Liver (tissue), 9 donors: ENCODE results near the gene SAMSN1. TPM values are rescaled to one million over a fixed set of nuclear protein-coding genes. Genes with fewer than 3 reads are reported as not detected.
"Not testable (repeated sequence)": the region's sequence is repeated elsewhere in the genome, so short reads cannot be mapped to it uniquely, and the experiment has no call there.

ENCODE experiments used
- DNase-seq: peaks from one replicate; pipeline ENCODE4 v3.0.0-alpha.2; 2017; ENCODE audit warnings: low spot score
- H3K27ac ChIP-seq, 2 donors: one replicate each; pipeline ENCODE4 v1.7.0; 2013; ENCODE audit warnings: inconsistent platforms in 2 of 2, low read length in 2 of 2, control low read depth in 1 of 2, low read depth in 1 of 2, mild to moderate bottlenecking in 1 of 2
- H3K27me3 ChIP-seq, 4 donors: one replicate each; pipeline versions ENCODE4 v1.6.1 to v1.7.0; 2013; ENCODE audit warnings: low read length in 3 of 4, inconsistent platforms in 1 of 4, mild to moderate bottlenecking in 1 of 4, moderate library complexity in 1 of 4; ENCODE audit not compliant: control insufficient read depth in 4 of 4, insufficient read depth in 4 of 4
- H3K36me3 ChIP-seq, 4 donors: one replicate each; pipeline versions ENCODE4 v1.6.1 to v1.7.0; 2013; ENCODE audit warnings: low read length in 3 of 4, mild to moderate bottlenecking in 3 of 4, low read depth in 1 of 4, moderate library complexity in 1 of 4; ENCODE audit not compliant: control insufficient read depth in 4 of 4, insufficient read depth in 3 of 4
- H3K4me1 ChIP-seq, 4 donors: one replicate each; pipeline versions ENCODE4 v1.6.1 to v1.7.0; 2013; ENCODE audit warnings: low read length in 3 of 4, mild to moderate bottlenecking in 3 of 4, moderate library complexity in 1 of 4; ENCODE audit not compliant: control insufficient read depth in 4 of 4, insufficient read depth in 4 of 4
- H3K4me3 ChIP-seq, 3 donors: one replicate each; pipeline versions ENCODE4 v1.6.1 to v1.7.0; 2013; ENCODE audit warnings: low read length in 3 of 3, control low read depth in 1 of 3, low read depth in 1 of 3, mild to moderate bottlenecking in 1 of 3
- H3K9ac ChIP-seq, 2 donors: one replicate each; pipeline ENCODE4 v1.7.0; 2013; ENCODE audit warnings: low read length in 2 of 2, mild to moderate bottlenecking in 2 of 2, moderate library complexity in 2 of 2, control low read depth in 1 of 2, low read depth in 1 of 2
- H3K9me3 ChIP-seq, 4 donors: one replicate each; pipeline versions ENCODE4 v1.6.1 to v1.7.0; 2013; ENCODE audit warnings: low read length in 3 of 4; ENCODE audit not compliant: control insufficient read depth in 4 of 4
- CTCF ChIP-seq: fragments of 150-350 bp; IDR thresholded peaks from 2 replicates; pipeline ENCODE4 v1.5.1; 2017; ENCODE audit warnings: improper control_type of control experiment, low read depth, low read length; ENCODE audit not compliant: missing input control
- FOXA2 ChIP-seq: IDR thresholded peaks from 2 replicates; pipeline ENCODE4 v1.6.1; 2016; ENCODE audit warnings: antibody characterized with exemption
- GABPA ChIP-seq, 2 donors: IDR thresholded peaks in 1 of 2; conservative IDR thresholded peaks in 1 of 2; 2 replicates each; pipeline ENCODE4 v1.6.1; 2016; ENCODE audit warnings: antibody characterized with exemption in 2 of 2, mild to moderate bottlenecking in 1 of 2, moderate library complexity in 1 of 2
- REST ChIP-seq: IDR thresholded peaks from 2 replicates; pipeline ENCODE4 v1.6.1; 2016; ENCODE audit warnings: antibody characterized with exemption, mild to moderate bottlenecking
- RXRA ChIP-seq, 2 donors: IDR thresholded peaks; 2 replicates each; pipeline ENCODE4 v1.6.1; 2017 to 2018; ENCODE audit warnings: antibody characterized with exemption in 2 of 2, mild to moderate bottlenecking in 1 of 2
- TAF1 ChIP-seq: conservative IDR thresholded peaks from 2 replicates; pipeline ENCODE4 v1.6.1; 2016; ENCODE audit warnings: antibody characterized with exemption, mild to moderate bottlenecking
- YY1 ChIP-seq: IDR thresholded peaks from 2 replicates; pipeline ENCODE4 v1.6.1; 2016; ENCODE audit warnings: antibody characterized with exemption, mild to moderate bottlenecking
- WGBS: extraction: QIAGEN DNeasy Blood & Tissue Kit; methylation state at CpG from one replicate; pipeline ENCODE4 v1.1.7; 2013; 5-methylcytosine and 5-hydroxymethylcytosine counted together
- polyA plus RNA-seq, 2 donors: library from polyadenylated mRNA; stranded (reverse) in 1 of 2; unstranded in 1 of 2; fragments of 200-250 nt in 1 of 2; fragments of >200 nt in 1 of 2; fragmentation: Nextera tagmentation in 1 of 2; extraction: Ambion mirVana in 1 of 2; gene quantifications; one replicate each; pipeline versions ENCODE4 v1.2.1 to v1.2.3, GENCODE V29; 2013 to 2015
- total RNA-seq, 2 donors: library from RNA; depleted of rRNA; stranded (reverse); fragments of >200 nt; gene quantifications; one replicate each; pipeline ENCODE4 v1.2.3, GENCODE V29; 2014
- TF ChIP-seq, protein P1 (sequence below): IDR thresholded peaks from 2 replicates; pipeline ENCODE4 v1.6.1; 2016; ENCODE audit warnings: antibody characterized with exemption
- TF ChIP-seq, protein P2 (sequence below): IDR thresholded peaks from 2 replicates; pipeline ENCODE4 v1.6.1; 2016; ENCODE audit warnings: antibody characterized with exemption
- donor health status: healthy.
- donor health status: healthy.
- donor health status: healthy.
- donor health status: healthy.
- donor health status: healthy.

Gene SAMSN1
- total and polyA plus RNA-seq, 4 donors = 2.2 to 9.0 (median 3.4) TPM

DNA sequence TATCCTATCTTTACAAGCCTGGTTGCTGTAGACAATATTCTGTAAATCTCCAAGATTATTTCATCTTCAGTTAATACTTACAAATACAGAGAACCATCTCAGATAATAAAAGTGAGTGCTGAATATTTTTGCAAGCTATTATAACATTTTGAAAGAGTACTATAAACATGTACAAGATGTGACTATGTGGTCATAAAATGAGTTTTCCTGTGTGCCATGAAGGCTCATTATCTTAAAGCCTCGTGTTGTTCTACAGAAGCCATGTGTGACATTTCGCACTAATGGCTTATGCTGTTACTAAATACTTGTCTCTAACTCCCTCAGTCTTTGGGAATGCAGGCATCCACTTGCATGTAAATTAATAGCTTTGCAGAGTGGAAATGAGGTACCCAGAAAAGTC is 48.3 kb downstream of the SAMSN1 start:
- no peaks in the 10 kb centered on the region for H3K4me1 ChIP-seq
- no peak overlapping the region for H3K4me3 ChIP-seq
- no peaks in the 10 kb centered on the region for H3K27me3 ChIP-seq
- H3K27ac ChIP-seq = no peak overlapping the region
- H3K36me3 ChIP-seq = no peaks in the 10 kb centered on the region
- TF ChIP-seq TAF1 (no peak), GABPA (IDR thresholded peaks at IDR 0.05 in 1 of 2, conservative IDR thresholded peaks at IDR 0.05 in 1 of 2) (no peak), CTCF (no peak), REST (no peak), RXRA (IDR thresholded peaks at IDR 0.05) (no peak)
- TF ChIP-seq, protein P1, sequence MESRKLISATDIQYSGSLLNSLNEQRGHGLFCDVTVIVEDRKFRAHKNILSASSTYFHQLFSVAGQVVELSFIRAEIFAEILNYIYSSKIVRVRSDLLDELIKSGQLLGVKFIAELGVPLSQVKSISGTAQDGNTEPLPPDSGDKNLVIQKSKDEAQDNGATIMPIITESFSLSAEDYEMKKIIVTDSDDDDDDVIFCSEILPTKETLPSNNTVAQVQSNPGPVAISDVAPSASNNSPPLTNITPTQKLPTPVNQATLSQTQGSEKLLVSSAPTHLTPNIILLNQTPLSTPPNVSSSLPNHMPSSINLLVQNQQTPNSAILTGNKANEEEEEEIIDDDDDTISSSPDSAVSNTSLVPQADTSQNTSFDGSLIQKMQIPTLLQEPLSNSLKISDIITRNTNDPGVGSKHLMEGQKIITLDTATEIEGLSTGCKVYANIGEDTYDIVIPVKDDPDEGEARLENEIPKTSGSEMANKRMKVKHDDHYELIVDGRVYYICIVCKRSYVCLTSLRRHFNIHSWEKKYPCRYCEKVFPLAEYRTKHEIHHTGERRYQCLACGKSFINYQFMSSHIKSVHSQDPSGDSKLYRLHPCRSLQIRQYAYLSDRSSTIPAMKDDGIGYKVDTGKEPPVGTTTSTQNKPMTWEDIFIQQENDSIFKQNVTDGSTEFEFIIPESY = no peak
- TF ChIP-seq, protein P2, sequence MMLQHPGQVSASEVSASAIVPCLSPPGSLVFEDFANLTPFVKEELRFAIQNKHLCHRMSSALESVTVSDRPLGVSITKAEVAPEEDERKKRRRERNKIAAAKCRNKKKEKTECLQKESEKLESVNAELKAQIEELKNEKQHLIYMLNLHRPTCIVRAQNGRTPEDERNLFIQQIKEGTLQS = no peak
- H3K9ac ChIP-seq = no peak overlapping the region
- 71% methylated on average over 2 of the region's 2 CpGs for WGBS
- no peaks in the 10 kb centered on the region for H3K9me3 ChIP-seq
- DNase-seq = no peak

- 76% methylated on average over 3 of the region's 3 CpGs for WGBS
- Histone ChIP-seq H3K4me3 (no peak overlapping the region), H3K9me3 (no peaks in the 10 kb centered on the region), H3K4me1 (no peaks in the 10 kb centered on the region), H3K27ac (no peak overlapping the region), H3K27me3 (no peaks in the 10 kb centered on the region), H3K9ac (no peak overlapping the region), H3K36me3 (no peaks in the 10 kb centered on the region)
- no peak for DNase-seq
- TF ChIP-seq FOXA2 = no peak
- no peak for TF ChIP-seq YY1
Measured at GRCh38 chr21:14495075-14495474, 51.0 kb downstream of the SAMSN1 start.

DNA sequence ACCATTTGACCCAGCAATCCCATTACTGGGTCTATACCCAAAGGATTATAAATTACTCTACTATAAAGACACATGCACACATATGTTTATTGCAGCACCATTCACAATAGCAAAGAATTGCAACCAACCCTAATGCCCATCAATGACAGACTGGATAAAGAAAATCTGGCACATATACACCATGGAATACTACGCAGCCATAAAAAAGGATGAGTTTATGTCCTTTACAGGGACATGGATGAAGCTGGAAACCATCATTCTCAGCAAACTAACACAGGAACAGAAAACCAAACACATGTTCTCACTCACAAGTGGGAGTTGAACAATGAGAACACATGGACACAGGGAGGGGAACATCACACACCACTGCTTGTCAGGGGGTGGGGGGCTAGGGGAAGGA is 51.9 kb downstream of the SAMSN1 start:
- H3K4me1 ChIP-seq, DNase-seq, H3K27me3 ChIP-seq, H3K4me3 ChIP-seq, H3K27ac ChIP-seq, H3K9me3 ChIP-seq, H3K9ac ChIP-seq, H3K36me3 ChIP-seq: not testable (repeated sequence)
- 93% methylated on average over 1 of the region's 1 CpG for WGBS
